T-cell (primary cell): ENCODE measurements around the gene HYCC1. TPM values are rescaled to one million over a fixed set of nuclear protein-coding genes. Genes with fewer than 3 reads are reported as not detected.

Experiments
- ATAC-seq, 4 experiments: fragments of 200-7000 bp in 3 of 4; fragments of 150-1000 bp in 1 of 4; cut with Tn5 transposase; replicated peaks in 1 of 4; 1 replicate in 3 of 4; 2 replicates in 1 of 4; pipeline ENCODE4 v1.10.0; 2021; ENCODE audit warnings: moderate library complexity in 3 of 4, mild to moderate bottlenecking in 2 of 4, moderate number of reproducible peaks in 1 of 4
- CTCF ChIA-PET, 2 donors: fragments of 300-600 bp; sonication (Branson Sonifier 250); formaldehyde crosslinking; loops; one replicate each; lab custom pipeline; 2022; ENCODE audit warnings: antibody characterized with exemption in 2 of 2; lab: Charles Lee
- POLR2A ChIA-PET, 2 donors: fragments of 300-600 bp; sonication (Branson Sonifier 250); formaldehyde crosslinking; loops; one replicate each; lab custom pipeline; 2022; ENCODE audit warnings: antibody characterized with exemption in 2 of 2; lab: Charles Lee
- DNase-seq, 35 experiments: peaks; one replicate each; pipeline versions ENCODE4 v3.0.0 to v3.0.0-alpha.2; 2013 to 2023
- H3K27ac ChIP-seq: one replicate; pipeline ENCODE4 v1.5.1; 2013; ENCODE audit warnings: low read length
- H3K27me3 ChIP-seq, 2 experiments: replicated peaks in 1 of 2; 1 replicate in 1 of 2; 2 replicates in 1 of 2; pipeline versions ENCODE4 v1.6.1 to v1.7.0; 2013; ENCODE audit warnings: low read length in 1 of 2, mixed read lengths in 1 of 2; ENCODE audit not compliant: control insufficient read depth in 2 of 2, insufficient read depth in 2 of 2; ENCODE audit errors: extremely low read depth in 1 of 2
- H3K36me3 ChIP-seq, 2 donors: 1 replicate in 1 of 2; 2 replicates in 1 of 2; pipeline versions ENCODE4 v1.6.1 to v1.7.0; 2013; ENCODE audit warnings: low read length in 1 of 2; ENCODE audit not compliant: control insufficient read depth in 2 of 2, insufficient read depth in 1 of 2; ENCODE audit errors: extremely low read depth in 1 of 2
- H3K4me1 ChIP-seq, 2 experiments: 1 replicate in 1 of 2; 2 replicates in 1 of 2; pipeline versions ENCODE4 v1.6.1 to v1.7.0; 2013; ENCODE audit warnings: low read length in 2 of 2, mixed read lengths in 1 of 2; ENCODE audit not compliant: insufficient read depth in 2 of 2, control insufficient read depth in 1 of 2; ENCODE audit errors: extremely low read depth in 1 of 2
- H3K4me3 ChIP-seq, 2 donors: 1 replicate in 1 of 2; 2 replicates in 1 of 2; pipeline versions ENCODE4 v1.5.1 to v1.7.0; 2013; ENCODE audit warnings: mild to moderate bottlenecking in 2 of 2, low read length in 1 of 2, moderate library complexity in 1 of 2; ENCODE audit not compliant: control insufficient read depth in 1 of 2; ENCODE audit errors: extremely low read depth in 1 of 2
- H3K9me3 ChIP-seq: 2 replicates; pipeline ENCODE4 v1.7.0; 2013
- H3K27ac Mint-ChIP-seq, 2 donors: one replicate each; pipeline ENCODE4 v1.8.0; 2020 to 2021; ENCODE audit warnings: mild to moderate bottlenecking in 2 of 2, mixed read lengths in 2 of 2
- H3K27me3 Mint-ChIP-seq, 2 donors: one replicate each; pipeline ENCODE4 v1.8.0; 2021 to 2022; ENCODE audit warnings: mixed read lengths in 2 of 2
- H3K36me3 Mint-ChIP-seq: one replicate; pipeline ENCODE4 v1.8.0; 2021; ENCODE audit warnings: mixed read lengths
- H3K4me1 Mint-ChIP-seq, 3 donors: one replicate each; pipeline ENCODE4 v1.8.0; 2020 to 2022; ENCODE audit warnings: mixed read lengths in 3 of 3, mild to moderate bottlenecking in 1 of 3
- H3K4me3 Mint-ChIP-seq, 3 donors: one replicate each; pipeline ENCODE4 v1.8.0; 2020 to 2022; ENCODE audit warnings: mild to moderate bottlenecking in 3 of 3, mixed read lengths in 3 of 3, moderate library complexity in 3 of 3
- H3K9me3 Mint-ChIP-seq, 3 donors: one replicate each; pipeline ENCODE4 v1.8.0; 2020 to 2022; ENCODE audit warnings: mixed read lengths in 3 of 3
- WGBS: methylation state at CpG from one replicate; pipeline ENCODE4 v1.1.5; 2013; ENCODE audit warnings: missing lambda C conversion rate; ENCODE audit not compliant: insufficient coverage; 5-methylcytosine and 5-hydroxymethylcytosine counted together
- total RNA-seq, 35 experiments: library from RNA in 6 of 35; stranded (reverse) in 6 of 35; fragments of 120-200 nt in 1 of 35; gene quantifications; one replicate each; pipeline versions ENCODE4 v1.2.1 to v1.2.4 and lab custom pipeline; 2013 to 2026

HYCC1 gene
- total RNA-seq, 5 donors from 2014 or later (not counting 1 experiment from before 2014, with no cell fraction given): 16.0 to 25.7 (median 23.0) TPM

DNA sequence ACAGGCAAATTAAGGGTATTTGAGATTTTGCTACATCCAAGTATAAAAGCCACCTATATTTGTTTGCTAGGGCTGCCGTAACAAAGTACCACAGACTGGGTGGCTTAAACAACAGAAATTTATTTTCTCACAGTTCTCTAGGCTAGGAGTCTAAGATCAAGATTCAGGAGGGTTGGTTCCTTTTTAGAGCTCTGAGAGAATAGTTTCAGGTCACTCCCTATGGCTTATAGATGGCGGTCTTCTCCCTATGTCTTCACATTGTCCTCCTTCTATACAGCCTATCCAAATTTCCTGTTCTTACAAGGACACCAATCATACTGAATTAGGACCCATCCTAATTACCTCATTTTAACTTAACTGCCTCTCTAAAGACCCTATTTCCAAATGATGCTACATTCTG lies 11.2 kb downstream of the HYCC1 start:
- no peak for DNase-seq
- no peak overlapping the region for H3K4me3 ChIP-seq
- ChIA-PET POLR2A (no interaction called here), CTCF (no interaction called here)
- peaks cover 0 to under 1% of the 10 kb centered on the region in 2 donors for H3K36me3 ChIP-seq
- ATAC-seq: no peak
- H3K27me3 ChIP-seq: no peaks in the 10 kb centered on the region
- no peaks in the 10 kb centered on the region for H3K9me3 ChIP-seq
- Mint-ChIP-seq H3K9me3 (no peaks in the 10 kb centered on the region), H3K27me3 (no peaks in the 10 kb centered on the region), H3K4me3 (no peak overlapping the region), H3K4me1 (peaks cover 18 to 40% (median 27%) of the 10 kb centered on the region in 3 donors), H3K36me3 (peaks cover 3% of the 10 kb centered on the region), H3K27ac (no peak overlapping the region)
- H3K27ac ChIP-seq: no peak overlapping the region
- peaks cover 0 to 2% of the 10 kb centered on the region in 2 experiments for H3K4me1 ChIP-seq
- 100% methylated on average over 1 of the region's 2 CpGs for WGBS

- H3K4me3 Mint-ChIP-seq: no peak overlapping the region
- H3K36me3 Mint-ChIP-seq: peaks cover 3% of the 10 kb centered on the region
- Histone ChIP-seq H3K4me3 (no peak overlapping the region), H3K36me3 (peaks cover 0 to 3% of the 10 kb centered on the region in 2 donors), H3K4me1 (peaks cover 0 to 2% of the 10 kb centered on the region in 2 experiments), H3K9me3 (no peaks in the 10 kb centered on the region), H3K27ac (no peak overlapping the region), H3K27me3 (no peaks in the 10 kb centered on the region)
- DNase-seq: no peak
- ATAC-seq: no peak
- H3K4me1 Mint-ChIP-seq: peaks cover 18 to 40% (median 27%) of the 10 kb centered on the region in 3 donors
- no peaks in the 10 kb centered on the region for H3K27me3 Mint-ChIP-seq
- WGBS: no CpG with 5 or more reads among the region's 1 CpG
- CTCF ChIA-PET: no interaction called here
- H3K27ac Mint-ChIP-seq: no peak overlapping the region
- POLR2A ChIA-PET: no interaction called here
- no peaks in the 10 kb centered on the region for H3K9me3 Mint-ChIP-seq
These were observed 12.3 kb downstream of the HYCC1 start for GRCh38 chr7:23001610-23002009.

- CTCF ChIA-PET: no interaction called here
- H3K36me3 ChIP-seq: peaks cover 0 to 3% of the 10 kb centered on the region in 2 donors
- H3K27me3 Mint-ChIP-seq: no peaks in the 10 kb centered on the region
- no peak overlapping the region for H3K27ac Mint-ChIP-seq
- no CpG with 5 or more reads among the region's 4 CpGs for WGBS
- ATAC-seq: no peak
- DNase-seq: no peak
- H3K4me1 ChIP-seq: peaks cover 0 to 2% of the 10 kb centered on the region in 2 experiments
- POLR2A ChIA-PET: interaction anchor here in 1 of 2 donors (0.7 kb wide), 1 partner anchor 12 kb away, joined by 6 read pairs; no protein-coding TSS in a partner anchor
- no peak overlapping the region for H3K4me3 ChIP-seq
- no peaks in the 10 kb centered on the region for H3K9me3 ChIP-seq
- no peak overlapping the region for H3K27ac ChIP-seq
- no peak overlapping the region for H3K4me3 Mint-ChIP-seq
- no peaks in the 10 kb centered on the region for H3K9me3 Mint-ChIP-seq
- peaks cover 18 to 39% (median 25%) of the 10 kb centered on the region in 3 donors for H3K4me1 Mint-ChIP-seq
- no peaks in the 10 kb centered on the region for H3K27me3 ChIP-seq
- peaks cover 3% of the 10 kb centered on the region for H3K36me3 Mint-ChIP-seq
These were observed 13.2 kb downstream of the HYCC1 start for GRCh38 chr7:23000597-23001360.

- Mint-ChIP-seq H3K4me3 (no peak overlapping the region), H3K27ac (no peak overlapping the region), H3K36me3 (peaks cover 3% of the 10 kb centered on the region), H3K9me3 (no peaks in the 10 kb centered on the region), H3K27me3 (no peaks in the 10 kb centered on the region), H3K4me1 (peaks cover 20 to 45% (median 32%) of the 10 kb centered on the region in 3 donors)
- no peak for DNase-seq
- Histone ChIP-seq H3K36me3 (peaks cover 0 to 3% of the 10 kb centered on the region in 2 donors), H3K27ac (no peak overlapping the region), H3K27me3 (no peaks in the 10 kb centered on the region), H3K9me3 (no peaks in the 10 kb centered on the region), H3K4me3 (no peak overlapping the region), H3K4me1 (peaks cover 2% of the 10 kb centered on the region in 2 experiments)
- CTCF ChIA-PET: no interaction called here
- ATAC-seq: no peak
- POLR2A ChIA-PET: no interaction called here
- WGBS: 88% methylated on average over 2 of the region's 2 CpGs
These were observed 15.4 kb downstream of the HYCC1 start for GRCh38 chr7:22998519-22998896.

DNA sequence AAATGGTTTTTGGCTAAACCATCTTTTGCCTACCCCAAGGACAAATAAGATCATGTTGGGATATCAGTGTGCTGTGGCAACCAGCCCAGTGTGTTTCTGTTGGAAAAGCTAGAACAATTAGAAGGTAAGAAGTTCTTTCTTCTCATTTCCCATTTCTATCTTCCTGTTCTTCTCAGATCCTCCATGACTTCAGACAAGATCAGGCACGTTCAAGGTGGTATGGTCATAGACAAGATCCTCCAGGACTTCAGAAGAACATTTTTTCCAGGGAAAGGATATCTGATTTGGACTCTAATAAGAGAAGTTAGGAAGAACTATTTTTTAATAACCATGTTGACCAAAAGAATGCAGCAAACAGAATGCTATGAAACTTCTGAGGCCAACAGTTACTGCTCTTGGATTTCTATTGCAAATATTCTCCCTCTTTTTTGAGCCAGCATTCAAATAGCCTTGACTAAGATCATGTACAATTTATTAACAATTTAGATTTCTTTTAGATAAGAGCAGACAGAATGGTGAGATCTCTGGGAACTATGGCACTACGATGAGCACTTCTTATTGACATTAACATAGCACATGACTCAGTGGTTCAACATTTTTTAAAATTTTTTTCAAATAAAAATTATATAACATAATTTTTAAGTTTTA lies 15.9 kb downstream of the HYCC1 start:
- H3K36me3 Mint-ChIP-seq: peaks cover 3% of the 10 kb centered on the region
- no peak for DNase-seq
- no peak overlapping the region for H3K4me3 ChIP-seq
- CTCF ChIA-PET: interaction anchor here in 1 of 2 donors (0.6 kb wide), 1 partner anchor 903 kb away, joined by 5 read pairs; no protein-coding TSS in a partner anchor
- peaks cover 0 to 3% of the 10 kb centered on the region in 2 donors for H3K36me3 ChIP-seq
- H3K9me3 Mint-ChIP-seq: no peaks in the 10 kb centered on the region
- peaks cover 2% of the 10 kb centered on the region in 2 experiments for H3K4me1 ChIP-seq
- POLR2A ChIA-PET: no interaction called here
- no peak overlapping the region for H3K27ac Mint-ChIP-seq
- no peak overlapping the region for H3K27ac ChIP-seq
- H3K9me3 ChIP-seq: no peaks in the 10 kb centered on the region
- no peaks in the 10 kb centered on the region for H3K27me3 ChIP-seq
- no CpG with 5 or more reads among the region's 2 CpGs for WGBS
- peaks cover 23 to 49% (median 31%) of the 10 kb centered on the region in 3 donors for H3K4me1 Mint-ChIP-seq
- ATAC-seq: no peak
- no peak overlapping the region for H3K4me3 Mint-ChIP-seq
- H3K27me3 Mint-ChIP-seq: no peaks in the 10 kb centered on the region

GRCh38 chr7:22996470-22996869 lies 17.5 kb downstream of the HYCC1 start:
- ATAC-seq (no peak), DNase-seq (no peak)
- peaks cover 0 to 3% of the 10 kb centered on the region in 2 donors for H3K36me3 ChIP-seq
- H3K4me1 Mint-ChIP-seq: peaks cover 13 to 39% (median 23%) of the 10 kb centered on the region in 3 donors
- CTCF ChIA-PET: interaction anchor here in 1 of 2 donors (0.7 kb wide), 1 partner anchor 22 kb away, joined by 3 read pairs; no protein-coding TSS in a partner anchor
- POLR2A ChIA-PET: no interaction called here
- peaks cover 3% of the 10 kb centered on the region for H3K36me3 Mint-ChIP-seq
- no peaks in the 10 kb centered on the region for H3K27me3 ChIP-seq
- no peak overlapping the region for H3K4me3 ChIP-seq
- no peaks in the 10 kb centered on the region for H3K9me3 ChIP-seq
- no peak overlapping the region for H3K27ac ChIP-seq
- H3K9me3 Mint-ChIP-seq: no peaks in the 10 kb centered on the region
- no CpG with 5 or more reads among the region's 1 CpG for WGBS
- peaks cover 2% of the 10 kb centered on the region in 2 experiments for H3K4me1 ChIP-seq
- H3K27ac Mint-ChIP-seq: no peak overlapping the region
- no peaks in the 10 kb centered on the region for H3K27me3 Mint-ChIP-seq
- H3K4me3 Mint-ChIP-seq: no peak overlapping the region
